Measurements from ENCODE around the gene ITPR1.

- TF ChIP-seq, protein P1, sequence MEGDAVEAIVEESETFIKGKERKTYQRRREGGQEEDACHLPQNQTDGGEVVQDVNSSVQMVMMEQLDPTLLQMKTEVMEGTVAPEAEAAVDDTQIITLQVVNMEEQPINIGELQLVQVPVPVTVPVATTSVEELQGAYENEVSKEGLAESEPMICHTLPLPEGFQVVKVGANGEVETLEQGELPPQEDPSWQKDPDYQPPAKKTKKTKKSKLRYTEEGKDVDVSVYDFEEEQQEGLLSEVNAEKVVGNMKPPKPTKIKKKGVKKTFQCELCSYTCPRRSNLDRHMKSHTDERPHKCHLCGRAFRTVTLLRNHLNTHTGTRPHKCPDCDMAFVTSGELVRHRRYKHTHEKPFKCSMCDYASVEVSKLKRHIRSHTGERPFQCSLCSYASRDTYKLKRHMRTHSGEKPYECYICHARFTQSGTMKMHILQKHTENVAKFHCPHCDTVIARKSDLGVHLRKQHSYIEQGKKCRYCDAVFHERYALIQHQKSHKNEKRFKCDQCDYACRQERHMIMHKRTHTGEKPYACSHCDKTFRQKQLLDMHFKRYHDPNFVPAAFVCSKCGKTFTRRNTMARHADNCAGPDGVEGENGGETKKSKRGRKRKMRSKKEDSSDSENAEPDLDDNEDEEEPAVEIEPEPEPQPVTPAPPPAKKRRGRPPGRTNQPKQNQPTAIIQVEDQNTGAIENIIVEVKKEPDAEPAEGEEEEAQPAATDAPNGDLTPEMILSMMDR (IDR thresholded peaks at IDR 0.05; ENCODE audit: low read depth, low read length, missing input control) = no peak
- TF ChIP-seq GABPA (IDR thresholded peaks at IDR 0.05 in 1 of 2, conservative IDR thresholded peaks at IDR 0.05 in 1 of 2) (no peak), TAF1 (conservative IDR thresholded peaks at IDR 0.05) (no peak)
These were observed 19.9 kb downstream of the ITPR1 start for GRCh38 chr3:4512895-4513616.
